Hypothalamus (tissue), 51 donors: ENCODE measurements around the gene TPPP2.
"Not testable (repeated sequence)": the region's sequence is repeated elsewhere in the genome, so short reads cannot be mapped to it uniquely, and the experiment has no call there.

Source experiments
- DNase-seq, 51 donors: peaks; one replicate each; lab custom pipeline; 2025; lab: John Stamatoyannopoulos, UW

TPPP2 gene

DNA sequence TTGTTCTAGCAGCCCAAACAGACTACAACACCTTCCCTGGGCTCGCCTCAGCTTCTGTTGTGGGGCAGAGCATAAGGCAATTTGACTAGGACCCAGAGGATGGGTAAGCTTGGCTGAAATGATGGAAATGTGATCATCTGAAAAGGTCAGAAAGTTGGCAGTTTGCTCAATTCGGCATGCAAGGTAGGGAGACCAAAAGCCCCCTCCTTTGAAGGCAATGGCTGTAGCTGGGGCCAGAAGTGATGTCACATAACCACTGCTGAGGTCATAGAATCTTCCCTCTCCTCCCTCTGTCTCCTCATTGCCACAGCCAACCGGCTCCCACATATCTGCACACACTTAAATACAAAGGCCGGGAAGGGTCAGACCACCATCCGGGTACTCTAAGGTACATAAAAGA is at the start of gene TPPP2:
Gene TPPP2, plus strand, starts transcription at position 301 of the 400 bp plus-strand sequence. CDS start 365 bp downstream, outside the sequence.
- DNase-seq = no peak

DNA sequence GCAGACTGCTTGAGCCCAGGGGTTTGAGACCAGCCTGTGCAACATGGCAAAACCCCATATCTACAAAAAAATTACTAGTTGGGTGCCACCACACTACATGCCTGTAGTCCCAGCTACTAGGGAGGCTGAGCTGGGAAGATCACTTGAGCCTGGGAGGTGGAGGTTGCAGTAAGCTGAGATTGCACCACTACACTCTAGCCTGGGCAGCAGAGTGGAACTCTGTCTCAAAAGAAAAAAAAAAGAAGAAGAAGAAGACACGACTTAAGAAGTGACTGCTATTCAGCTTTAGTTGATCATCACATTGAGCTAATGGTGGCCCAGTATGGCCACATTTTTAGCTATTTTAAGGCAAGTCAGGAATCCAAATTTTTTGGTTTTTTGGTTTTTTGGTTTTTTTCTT is 49.1 kb upstream of the TPPP2 start:
- DNase-seq = no peak

DNA sequence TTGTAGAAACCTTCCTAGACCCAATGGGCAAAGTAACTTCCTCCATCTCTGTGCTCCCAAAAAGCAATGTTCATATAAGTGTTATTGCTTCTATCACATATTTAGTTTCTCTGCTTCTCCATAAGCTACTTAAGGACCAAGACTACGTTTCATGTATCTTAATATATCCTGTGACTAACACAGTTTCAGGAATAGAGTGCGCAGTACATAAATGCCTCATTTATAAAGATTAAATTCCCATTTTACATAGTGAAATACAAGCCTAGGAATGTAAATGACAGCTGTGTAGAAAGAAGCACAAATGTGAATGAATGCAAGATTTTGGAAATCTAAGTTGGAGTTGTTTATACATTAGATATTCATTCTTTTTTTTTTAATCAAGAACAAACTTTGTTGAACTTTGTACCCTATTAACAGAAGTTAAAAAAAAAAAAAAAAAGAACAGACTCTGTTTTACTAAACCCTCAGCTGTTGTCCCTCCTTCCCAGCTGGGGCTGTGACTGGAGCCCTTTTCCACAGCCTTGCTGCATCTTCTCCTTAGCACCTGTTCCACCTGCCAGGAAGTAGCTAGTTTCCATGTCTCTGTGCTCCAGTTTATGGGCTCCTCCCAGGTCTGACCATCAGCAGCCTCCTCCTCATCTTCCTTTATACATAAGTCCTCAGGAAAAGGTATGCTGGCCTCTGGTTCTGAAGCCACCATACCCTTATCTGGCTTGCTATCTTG is 47.2 kb upstream of the TPPP2 start:
- no peak for DNase-seq

DNA sequence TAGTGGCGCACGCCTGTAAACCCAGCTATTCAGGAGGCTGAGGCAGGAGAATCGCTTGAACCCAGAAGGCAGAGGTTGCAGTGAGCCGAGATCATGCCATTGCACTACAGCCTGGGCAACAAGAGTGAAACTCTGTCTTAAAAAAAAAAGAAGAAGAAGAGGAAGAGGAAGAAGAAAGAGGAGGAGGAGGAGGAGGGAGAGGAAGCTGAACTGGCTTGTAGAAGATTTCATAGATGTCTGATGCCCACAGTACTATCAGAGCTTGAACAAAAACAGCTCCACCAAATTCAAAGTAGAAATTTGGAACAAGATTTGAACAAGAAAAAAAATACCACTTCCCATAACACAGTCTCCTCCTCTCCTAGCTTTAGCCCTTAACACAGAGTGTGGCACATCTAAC is 44.4 kb upstream of the TPPP2 start:
- not testable (repeated sequence) for DNase-seq

DNA sequence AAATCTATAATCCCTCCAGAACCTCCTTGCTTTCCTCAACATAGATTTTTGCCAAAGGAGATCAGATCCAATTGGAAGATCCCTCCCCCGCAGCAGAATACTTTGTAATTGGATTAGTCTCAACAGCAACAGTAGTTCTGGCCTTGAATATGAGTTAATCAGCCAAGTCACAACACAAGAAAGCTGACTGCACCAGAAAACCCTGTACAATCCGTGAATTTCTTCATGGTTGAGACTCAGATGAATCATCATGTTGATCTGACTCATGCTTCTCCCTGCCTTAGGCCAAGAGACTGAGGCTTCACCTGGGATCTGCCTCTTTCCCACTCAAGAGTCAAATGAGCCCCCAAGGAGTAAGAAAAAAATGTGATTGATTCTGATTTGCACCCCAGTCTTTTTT is 43.2 kb upstream of the TPPP2 start:
- peak in 2 of 51 donors; percentile 1 to 25 for DNase-seq

DNA sequence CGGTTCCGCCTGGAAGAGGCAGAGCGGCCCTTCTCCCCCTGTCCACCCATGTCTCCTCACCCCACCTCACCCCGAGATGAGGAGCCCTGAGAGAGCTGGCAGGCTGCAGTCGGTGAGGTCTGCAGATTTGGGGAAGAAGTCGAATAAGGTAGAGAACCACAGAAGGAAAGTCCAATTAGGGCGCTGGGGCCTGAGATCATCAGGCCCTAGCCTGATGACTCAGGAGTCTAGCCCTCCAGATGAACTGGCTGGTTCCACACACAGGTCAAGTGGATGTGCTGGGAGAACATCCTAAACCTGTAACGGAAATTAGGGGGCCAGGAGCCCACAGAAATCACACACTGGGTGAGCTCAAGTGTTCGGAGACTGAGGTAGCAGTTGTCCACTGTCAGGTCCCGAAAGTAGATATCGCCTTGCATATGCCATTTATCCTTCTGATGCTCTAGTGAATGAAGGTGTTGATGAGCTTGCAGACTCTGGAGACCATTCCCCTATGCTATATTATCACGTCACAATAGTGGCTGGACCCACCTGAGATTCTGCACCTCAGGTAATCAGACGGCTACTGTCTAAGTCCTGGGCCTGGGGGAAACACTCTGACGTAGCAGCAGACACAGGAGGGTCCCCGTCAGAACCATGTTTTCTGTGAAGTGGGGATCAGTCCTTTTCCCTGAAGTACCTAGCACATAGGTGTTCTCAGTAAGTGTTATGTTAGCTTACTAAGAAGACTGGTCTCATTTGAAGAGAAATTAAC is 41.1 kb upstream of the TPPP2 start:
- DNase-seq = no peak

DNA sequence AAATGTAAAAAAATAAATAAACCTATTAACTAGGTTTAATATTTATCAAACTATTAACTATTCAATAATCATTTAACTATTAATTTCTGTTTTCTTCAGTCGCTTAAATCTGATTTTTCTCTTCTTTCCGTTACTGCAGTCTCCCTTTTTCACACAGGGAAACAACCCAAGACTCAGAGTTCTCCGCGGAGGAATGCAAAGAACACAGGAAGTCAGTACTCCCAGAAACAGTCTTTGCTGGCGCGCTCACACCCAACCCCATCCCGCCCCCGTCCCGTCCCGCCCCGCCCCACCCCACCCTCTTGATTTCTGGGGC is 40.6 kb upstream of the TPPP2 start:
- no peak for DNase-seq

DNA sequence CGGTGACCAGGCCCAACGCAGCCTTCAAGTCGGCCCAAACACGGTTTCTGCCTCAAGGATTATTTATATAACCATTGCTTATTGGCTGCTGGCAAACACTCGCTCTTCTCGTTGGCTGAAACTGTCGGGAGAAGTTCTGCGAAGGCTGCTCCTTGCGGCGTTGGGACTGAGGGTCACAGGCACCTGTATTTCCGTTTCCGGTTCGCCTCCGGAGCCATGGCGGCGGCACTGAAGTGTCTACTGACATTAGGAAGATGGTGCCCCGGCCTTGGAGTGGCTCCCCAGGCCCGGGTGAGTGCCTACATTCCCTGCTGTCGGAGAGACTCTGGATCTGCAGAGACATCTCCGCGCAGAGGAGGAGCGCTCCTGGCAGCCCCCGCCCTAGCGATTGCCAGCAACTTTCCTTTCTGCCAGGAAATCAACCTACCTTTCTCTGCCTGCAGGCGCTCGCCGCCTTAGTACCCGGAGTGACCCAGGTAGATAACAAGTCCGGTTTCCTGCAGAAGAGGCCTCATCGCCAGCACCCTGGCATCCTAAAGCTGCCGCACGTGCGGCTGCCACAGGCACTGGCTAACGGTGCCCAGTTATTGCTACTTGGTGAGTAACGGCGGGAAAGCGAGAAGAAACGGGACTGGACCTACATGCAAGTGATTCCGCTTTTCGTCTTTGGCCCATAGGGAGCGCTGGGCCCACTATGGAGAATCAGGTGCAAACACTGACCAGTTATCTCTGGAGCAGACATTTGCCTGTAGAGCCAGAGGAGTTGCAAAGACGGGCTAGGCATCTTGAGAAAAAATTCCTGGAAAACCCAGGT is 40.0 kb upstream of the TPPP2 start, which contains the start of gene METTL17:
Gene METTL17, plus strand, starts transcription at position 194 of the 814 bp plus-strand sequence. Its CDS starts 23 bp downstream, at position 217.
- peak; percentile 10 to 93 (median 82) for DNase-seq

DNA sequence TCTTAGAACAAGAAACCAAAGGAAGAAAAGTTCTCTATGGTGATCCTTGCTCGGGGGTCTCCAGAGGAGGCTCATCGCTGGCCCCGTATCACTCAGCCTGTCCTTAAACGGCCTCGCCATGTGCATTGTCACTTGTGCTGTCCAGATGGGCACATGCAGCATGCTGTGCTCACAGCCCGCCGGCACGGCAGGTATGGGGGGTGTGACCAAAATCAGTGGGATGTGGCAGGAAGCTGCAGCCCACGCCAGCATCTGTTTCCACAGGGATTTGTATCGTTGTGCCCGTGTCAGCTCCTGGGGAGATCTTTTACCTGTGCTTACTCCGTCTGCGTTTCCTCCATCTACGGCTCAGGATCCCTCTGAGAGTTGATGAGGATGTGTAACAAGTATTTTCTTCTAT is 33.5 kb upstream of the TPPP2 start:
- no peak for DNase-seq

DNA sequence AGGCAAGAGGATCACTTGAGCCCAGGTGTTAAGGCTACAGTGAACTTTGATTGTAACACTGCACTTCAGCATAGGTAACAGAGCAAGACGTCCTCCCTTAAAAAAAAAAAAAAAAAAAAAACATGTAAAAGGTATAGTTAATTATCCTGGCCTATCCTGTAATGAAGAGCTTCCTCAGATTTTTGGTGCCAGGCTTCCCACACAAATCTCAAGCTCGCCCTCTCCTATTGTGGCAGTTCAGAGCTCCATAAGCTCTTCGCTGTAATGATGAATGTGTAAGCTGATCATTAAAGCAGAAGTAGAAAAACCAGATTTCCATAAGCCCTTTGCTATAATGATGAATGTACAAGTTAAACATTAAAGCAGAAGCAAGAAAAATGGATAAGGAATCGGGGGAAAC is 32.9 kb upstream of the TPPP2 start:
- no peak for DNase-seq

DNA sequence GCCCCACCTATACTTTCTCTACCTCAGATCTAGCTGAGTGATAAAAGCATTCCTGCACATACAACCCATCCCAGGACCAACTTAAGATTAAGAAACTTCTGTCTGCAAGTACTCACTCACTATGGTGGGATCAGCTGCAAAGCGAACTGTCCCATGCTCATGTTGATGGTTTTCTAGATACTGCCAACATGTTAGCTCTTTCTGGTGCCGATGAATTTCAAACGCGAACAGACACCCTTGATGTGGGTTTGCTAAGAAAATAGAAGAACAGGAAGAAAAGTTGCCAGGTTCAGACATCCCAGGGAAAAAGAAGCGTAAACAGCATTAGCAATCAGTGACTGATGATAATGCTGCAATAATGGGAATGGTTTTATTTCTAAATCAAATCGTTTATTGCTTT is 32.5 kb upstream of the TPPP2 start:
- no peak for DNase-seq

DNA sequence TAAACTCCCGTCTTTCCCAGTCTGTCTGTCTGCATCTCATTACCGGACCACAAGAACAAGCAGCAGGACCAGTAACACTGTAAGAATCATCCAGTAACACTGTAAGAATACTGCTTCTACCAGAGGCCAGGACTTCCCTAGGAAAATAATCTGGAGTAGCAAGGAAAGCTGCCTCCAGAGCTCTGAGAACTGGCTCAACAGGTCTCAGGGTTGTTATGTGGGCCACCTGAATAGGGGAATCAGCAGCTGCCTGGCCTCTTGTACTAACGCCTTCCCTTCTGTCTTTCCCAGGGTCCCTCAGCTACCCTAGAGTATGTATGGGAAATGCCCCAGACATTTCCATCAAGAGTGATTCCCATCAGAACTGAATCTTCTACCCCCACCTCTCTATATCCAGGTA is 31.9 kb upstream of the TPPP2 start:
- no peak for DNase-seq

DNA sequence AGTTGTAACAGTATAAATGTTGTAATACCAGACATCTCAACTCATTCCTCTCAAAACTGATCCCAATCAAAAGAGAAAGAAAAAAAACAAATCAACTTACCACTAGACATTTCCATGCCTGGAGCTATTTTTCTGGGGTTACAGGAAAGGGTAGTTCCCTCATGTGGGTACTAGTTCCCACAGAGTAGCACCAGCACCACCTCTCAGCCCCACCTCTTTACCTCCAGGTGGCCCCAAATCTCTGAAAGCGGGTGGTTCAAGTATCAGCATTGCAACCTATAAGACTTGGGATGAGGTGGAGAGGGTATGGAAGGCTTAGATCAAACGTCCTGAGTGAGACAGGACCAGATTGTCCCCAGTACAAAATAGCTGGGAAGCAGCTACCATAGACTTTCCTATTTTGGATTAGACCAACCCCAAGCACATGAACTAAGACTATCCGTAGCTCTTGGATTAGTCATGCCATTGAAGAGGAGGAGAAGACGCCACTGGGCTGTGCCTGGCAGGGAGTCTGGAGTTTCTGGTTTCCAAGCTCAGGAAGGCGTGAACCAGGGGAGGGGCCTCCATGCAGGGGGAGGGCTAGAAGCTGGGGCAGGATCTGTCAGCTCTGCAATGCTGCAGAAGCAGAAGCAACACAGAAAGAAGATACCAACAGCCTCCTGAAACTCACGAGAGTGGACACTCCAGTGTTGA is 31.2 kb upstream of the TPPP2 start, which contains the start of gene SLC39A2:
Gene SLC39A2, plus strand, starts transcription at position 620 of the 693 bp plus-strand sequence. CDS start 154 bp downstream, outside the sequence.
- no peak for DNase-seq

DNA sequence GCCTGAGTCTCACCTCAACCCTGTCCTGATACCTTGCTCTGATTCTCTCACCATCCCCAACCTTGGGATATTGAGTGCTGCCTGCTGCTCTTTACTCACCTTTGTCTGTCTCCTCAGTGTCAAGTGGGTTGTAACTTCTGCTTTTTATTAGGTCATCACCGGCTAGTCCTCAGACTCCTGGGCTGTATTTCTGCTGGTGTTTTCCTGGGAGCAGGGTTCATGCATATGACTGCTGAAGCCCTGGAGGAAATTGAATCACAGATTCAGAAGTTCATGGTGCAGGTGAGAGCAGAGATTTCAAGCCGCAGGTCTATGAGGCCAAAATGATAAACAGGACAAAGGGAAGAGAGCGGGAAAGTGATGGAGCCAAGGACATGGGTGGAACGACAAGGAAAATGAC is 30.4 kb upstream of the TPPP2 start:
- no peak for DNase-seq

DNA sequence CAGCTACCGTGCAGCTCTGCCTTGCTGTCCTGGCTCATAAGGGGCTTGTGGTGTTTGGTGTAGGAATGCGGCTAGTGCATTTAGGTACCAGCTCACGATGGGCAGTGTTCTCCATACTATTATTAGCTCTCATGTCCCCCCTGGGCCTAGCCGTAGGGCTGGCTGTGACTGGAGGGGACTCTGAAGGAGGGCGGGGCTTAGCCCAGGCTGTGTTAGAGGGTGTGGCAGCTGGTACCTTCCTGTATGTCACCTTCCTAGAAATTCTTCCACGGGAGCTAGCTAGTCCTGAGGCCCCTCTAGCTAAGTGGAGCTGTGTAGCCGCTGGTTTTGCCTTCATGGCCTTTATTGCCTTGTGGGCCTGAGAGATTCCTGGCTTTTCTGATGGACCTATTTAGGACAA is 28.8 kb upstream of the TPPP2 start:
- no peak for DNase-seq

DNA sequence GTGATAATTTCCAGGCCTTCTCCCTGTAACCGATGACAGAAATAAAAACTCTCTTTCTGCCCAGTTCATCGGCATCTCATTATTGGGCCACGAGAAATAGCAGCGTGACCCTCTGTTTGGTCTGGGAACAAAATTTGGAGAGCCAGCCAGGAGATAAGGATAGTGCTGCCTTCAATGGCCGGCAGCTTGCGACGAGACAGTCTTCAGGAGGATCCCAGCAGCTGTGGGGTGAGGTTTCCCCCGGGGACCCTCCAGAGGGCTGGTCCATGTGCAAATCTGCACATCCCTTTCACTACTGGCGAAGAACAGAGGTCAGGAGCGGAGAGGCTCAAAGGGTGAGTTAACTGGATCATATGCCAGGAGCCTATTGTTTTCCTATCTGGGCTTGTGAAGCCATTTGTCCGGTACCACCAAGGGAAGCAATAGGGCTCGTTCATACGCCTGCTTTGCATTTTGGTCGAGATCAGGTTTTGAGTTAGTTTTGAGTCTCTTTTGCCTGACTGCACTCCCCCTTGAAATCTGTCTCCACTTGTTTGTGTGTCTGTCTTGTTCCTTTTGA is 26.1 kb upstream of the TPPP2 start:
- DNase-seq = no peak

DNA sequence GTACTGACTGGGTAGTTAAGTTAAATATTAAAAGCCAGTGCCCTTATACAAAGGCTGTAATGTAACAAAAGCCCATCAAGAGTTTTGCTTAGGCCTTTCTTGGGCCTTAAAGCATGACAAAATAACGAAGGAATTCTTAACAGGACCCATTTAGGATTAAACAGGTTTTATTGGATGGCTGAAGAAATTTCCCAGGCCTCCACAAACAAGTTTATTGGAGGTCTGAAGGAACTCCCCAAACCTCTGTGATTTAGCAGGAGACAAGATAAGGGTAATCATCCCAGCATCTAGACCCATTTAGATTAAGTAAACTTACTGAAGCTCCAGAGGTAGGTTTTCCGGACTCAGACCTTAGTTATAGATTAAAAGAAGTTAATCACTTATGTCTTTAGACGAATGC is 20.3 kb upstream of the TPPP2 start:
- not testable (repeated sequence) for DNase-seq

DNA sequence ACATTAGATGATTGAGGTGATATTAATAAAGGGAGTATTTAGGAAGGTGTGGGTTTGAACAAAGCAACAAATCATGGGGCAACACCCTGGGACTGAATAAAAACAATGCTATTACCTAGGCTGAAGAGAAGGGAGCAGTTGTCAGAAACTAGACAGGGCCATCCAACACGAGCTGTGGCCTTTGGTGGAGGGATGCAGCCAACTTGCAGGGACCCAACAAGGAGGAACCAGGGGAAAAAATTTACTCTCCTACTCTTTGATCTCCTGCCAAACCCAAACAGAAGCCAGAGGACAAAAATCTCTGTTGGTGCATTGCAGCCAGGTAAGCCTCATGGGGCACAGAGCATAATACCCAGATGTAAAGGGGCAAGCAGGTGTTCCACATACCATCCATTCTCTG is 18.9 kb upstream of the TPPP2 start:
- no peak for DNase-seq

DNA sequence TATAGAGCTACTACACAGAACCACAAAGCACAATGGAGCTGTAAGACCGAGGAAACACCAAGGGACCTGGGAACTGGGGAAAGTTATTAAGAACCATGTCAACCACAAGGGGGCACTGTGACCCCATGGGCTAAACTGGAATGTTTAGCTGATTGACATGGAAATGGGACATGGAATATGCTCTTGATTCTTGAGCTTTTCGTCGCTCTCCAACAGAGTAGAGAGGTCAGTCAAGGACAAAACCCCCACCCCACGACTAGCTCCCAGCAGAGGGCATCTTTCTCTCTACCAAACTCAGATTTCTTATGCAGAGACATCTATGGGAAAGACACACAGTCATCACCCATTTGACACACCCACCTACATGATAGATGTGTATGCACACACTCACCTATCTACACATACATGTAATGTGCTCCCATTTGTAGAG is 15.2 kb upstream of the TPPP2 start:
- peak in 49 of 51 donors; percentile 10 to 96 (median 73) for DNase-seq

DNA sequence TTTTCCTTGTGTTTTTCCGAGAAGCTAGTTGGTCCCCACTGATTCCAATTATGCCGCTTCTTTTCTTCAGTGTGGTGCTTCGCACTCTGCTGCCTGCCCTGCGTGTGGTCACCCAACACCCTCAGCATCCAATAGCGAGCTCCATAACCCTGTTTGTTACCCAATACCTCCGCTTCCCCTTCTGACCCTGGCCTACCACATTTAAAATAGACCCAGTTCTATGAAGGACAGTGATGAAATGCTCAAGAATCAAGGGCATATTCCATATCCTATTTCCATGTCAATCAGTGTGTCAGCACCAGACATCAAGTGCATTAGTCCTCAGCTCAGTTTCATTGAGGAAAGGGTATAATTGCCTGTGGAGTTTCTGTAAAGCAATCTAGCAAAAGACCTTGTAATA is 14.7 kb upstream of the TPPP2 start:
- DNase-seq = peak in 2 of 51 donors; percentile 15 to 42
